Measurements from ENCODE around the gene ADAMTSL2. TPM values are rescaled to one million over a fixed set of nuclear protein-coding genes. Genes with fewer than 3 reads are reported as not detected.

ADAMTSL2 gene
- polyA plus RNA-seq, 1 donor (not counting 4 experiments of a cell fraction or from before 2014, with no cell fraction given): not detected

GRCh38 chr9:133578524-133579441, 44.3 kb downstream of the ADAMTSL2 start:
- Histone ChIP-seq H4K20me1 (ENCODE audit: control insufficient read depth, extremely low read depth, insufficient read depth, low read length) (no peaks in the 10 kb centered on the region), H3K9me3 (ENCODE audit: control insufficient read depth, low read depth, low read length) (no peaks in the 10 kb centered on the region), H3K27ac (ENCODE audit: control insufficient read depth, insufficient read depth, low read length) (no peak overlapping the region), H3K36me3 (ENCODE audit: control insufficient read depth in 2 of 2, extremely low read depth in 1 of 2, insufficient read depth in 2 of 2, low read length in 2 of 2) (no peaks in the 10 kb centered on the region), H3K9ac (ENCODE audit: control insufficient read depth, extremely low read depth, insufficient read depth, low read length) (no peak overlapping the region), H3K79me2 (ENCODE audit: control insufficient read depth, insufficient read depth, low read length) (no peaks in the 10 kb centered on the region), H2AFZ (ENCODE audit: control insufficient read depth, low read length) (no peak overlapping the region), H3K9me1 (ENCODE audit: control insufficient read depth, extremely low read depth, insufficient read depth, low read length) (no peaks in the 10 kb centered on the region), H3K4me3 (ENCODE audit: control insufficient read depth in 2 of 3, extremely low read depth in 1 of 3, insufficient read depth in 2 of 3, low read depth in 1 of 3, low read length in 3 of 3) (no peak overlapping the region), H3K27me3 (ENCODE audit: control insufficient read depth, extremely low read depth, insufficient read depth, low read length) (peaks cover 27% of the 10 kb centered on the region), H3K4me2 (ENCODE audit: control insufficient read depth, extremely low read depth, insufficient read depth, low read depth, low read length) (no peak overlapping the region), H3K4me1 (ENCODE audit: control insufficient read depth, extremely low read depth, insufficient read depth, low read length) (no peaks in the 10 kb centered on the region)
- no peak for FAIRE-seq
- dilution Hi-C loops (cut with MboI; ENCODE audit: extremely low pct_ligation_motif_present, low sequenced_read_pairs): no loop called here
- TF ChIP-seq CTCF (optimal IDR thresholded peaks at IDR 0.05 in 1 of 3, IDR thresholded peaks at IDR 0.05 in 1 of 3, conservative IDR thresholded peaks at IDR 0.05 in 1 of 3; ENCODE audit: extremely low read depth in 1 of 3, insufficient read depth in 2 of 3, low read length in 3 of 3) (no peak), EZH2 (IDR thresholded peaks at IDR 0.05; ENCODE audit: low read length) (no peak)
- DNase-seq (ENCODE audit: low read depth, low spot score): no peak

- no peak overlapping the region for H2AFZ ChIP-seq (ENCODE audit: control insufficient read depth, low read length)
- no peaks in the 10 kb centered on the region for H3K4me1 ChIP-seq (ENCODE audit: control insufficient read depth, extremely low read depth, insufficient read depth, low read length)
- no peak overlapping the region for H3K27ac ChIP-seq (ENCODE audit: control insufficient read depth, insufficient read depth, low read length)
- no peak overlapping the region for H3K4me3 ChIP-seq (ENCODE audit: control insufficient read depth in 2 of 3, extremely low read depth in 1 of 3, insufficient read depth in 2 of 3, low read depth in 1 of 3, low read length in 3 of 3)
- DNase-seq (ENCODE audit: low read depth, low spot score): no peak
- no peak overlapping the region for H3K9ac ChIP-seq (ENCODE audit: control insufficient read depth, extremely low read depth, insufficient read depth, low read length)
- H3K9me1 ChIP-seq (ENCODE audit: control insufficient read depth, extremely low read depth, insufficient read depth, low read length): no peaks in the 10 kb centered on the region
- H3K27me3 ChIP-seq (ENCODE audit: control insufficient read depth, extremely low read depth, insufficient read depth, low read length): peaks cover 34% of the 10 kb centered on the region
- H4K20me1 ChIP-seq (ENCODE audit: control insufficient read depth, extremely low read depth, insufficient read depth, low read length): no peaks in the 10 kb centered on the region
- no peaks in the 10 kb centered on the region for H3K9me3 ChIP-seq (ENCODE audit: control insufficient read depth, low read depth, low read length)
- no peak for FAIRE-seq
- no peaks in the 10 kb centered on the region for H3K36me3 ChIP-seq (ENCODE audit: control insufficient read depth in 2 of 2, extremely low read depth in 1 of 2, insufficient read depth in 2 of 2, low read length in 2 of 2)
- TF ChIP-seq CTCF (optimal IDR thresholded peaks at IDR 0.05 in 1 of 3, IDR thresholded peaks at IDR 0.05 in 1 of 3, conservative IDR thresholded peaks at IDR 0.05 in 1 of 3; ENCODE audit: extremely low read depth in 1 of 3, insufficient read depth in 2 of 3, low read length in 3 of 3): no peak
- TF ChIP-seq EZH2 (IDR thresholded peaks at IDR 0.05; ENCODE audit: low read length): no peak
- no peak overlapping the region for H3K4me2 ChIP-seq (ENCODE audit: control insufficient read depth, extremely low read depth, insufficient read depth, low read depth, low read length)
- H3K79me2 ChIP-seq (ENCODE audit: control insufficient read depth, insufficient read depth, low read length): no peaks in the 10 kb centered on the region
- dilution Hi-C loops (cut with MboI; ENCODE audit: extremely low pct_ligation_motif_present, low sequenced_read_pairs): no loop called here
These were observed 45.3 kb downstream of the ADAMTSL2 start for GRCh38 chr9:133579601-133580418.
